GM21360 (cell line): ENCODE measurements around the gene ARRDC5.
"Not testable (repeated sequence)": the region's sequence is repeated elsewhere in the genome, so short reads cannot be mapped to it uniquely, and the experiment has no call there.

Experiments used
- ATAC-seq: cut with Tn5 transposase; IDR thresholded peaks from one replicate; pipeline ENCODE4 v1.9.1; 2021; ENCODE audit warnings: mild to moderate bottlenecking, moderate library complexity; ENCODE audit not compliant: unreplicated experiment

ARRDC5 gene

DNA sequence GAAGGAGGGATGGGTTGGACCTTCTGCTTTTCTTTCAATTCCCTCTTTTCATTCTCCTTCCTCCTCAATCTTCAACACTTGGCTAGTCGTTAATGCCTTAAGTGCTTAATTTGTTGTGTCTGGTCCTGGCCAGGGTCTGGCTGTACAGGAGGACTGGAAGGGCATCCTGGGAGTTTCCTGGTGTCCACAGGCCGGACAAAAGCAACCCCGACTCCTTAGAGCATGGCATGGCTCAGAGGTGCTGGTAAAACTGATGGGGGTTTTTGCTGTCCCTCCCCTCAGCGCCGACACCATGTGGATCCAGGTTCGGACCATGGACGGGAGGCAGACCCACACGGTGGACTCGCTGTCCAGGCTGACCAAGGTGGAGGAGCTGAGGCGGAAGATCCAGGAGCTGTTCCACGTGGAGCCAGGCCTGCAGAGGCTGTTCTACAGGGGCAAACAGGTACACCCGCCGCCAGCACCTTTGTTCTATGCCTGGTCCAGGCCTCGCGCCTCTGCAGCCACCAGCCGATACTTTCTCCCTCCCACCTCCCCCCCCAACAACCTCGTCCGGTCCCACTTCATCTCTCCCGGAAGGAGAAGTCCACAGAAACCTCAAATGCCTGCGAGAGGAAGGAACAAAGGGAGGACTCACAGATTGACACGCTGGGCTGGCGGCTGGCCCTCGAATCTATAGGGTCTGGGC, 8.0 kb upstream of the ARRDC5 start:
- ATAC-seq: no peak

GRCh38 chr19:4909897-4910593, 7.3 kb upstream of the ARRDC5 start:
- peak; percentile 71 for ATAC-seq

GRCh38 chr19:4909156-4909896, 6.6 kb upstream of the ARRDC5 start, which contains the start of gene UHRF1:
TSS of gene UHRF1 (plus strand) at chr19:4909501. CDS start at chr19:4910886, 1,385 bp downstream.
- no peak for ATAC-seq

DNA sequence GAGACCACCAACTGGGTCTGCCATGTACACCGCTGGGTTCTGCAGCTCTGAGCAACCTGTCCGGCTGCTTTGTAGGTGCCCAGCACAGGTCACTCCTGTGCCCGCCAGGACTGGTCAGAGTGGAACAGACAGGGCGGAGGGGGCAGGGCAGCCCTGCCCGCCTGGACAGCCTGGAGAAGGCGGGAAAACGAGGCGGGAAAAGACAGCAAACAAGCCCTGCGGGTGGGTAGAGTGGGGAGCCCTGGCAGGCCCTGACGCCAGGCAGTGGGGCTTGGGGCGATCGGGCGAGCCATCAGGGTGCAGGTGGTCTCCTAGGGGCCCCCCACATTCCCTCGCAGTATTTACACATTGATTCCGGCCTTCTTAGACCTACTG, 6.1 kb upstream of the ARRDC5 start:
- no peak for ATAC-seq

GRCh38 chr19:4908360-4908759, 5.7 kb upstream of the ARRDC5 start:
- ATAC-seq: no peak

- no peak for ATAC-seq
Observed at GRCh38 chr19:4906963-4907362, 4.3 kb upstream of the ARRDC5 start.

- ATAC-seq: no peak
Observed at GRCh38 chr19:4904481-4904880, 1.8 kb upstream of the ARRDC5 start.

- not testable (repeated sequence) for ATAC-seq
Observed at GRCh38 chr19:4900879-4901278, 1.8 kb downstream of the ARRDC5 start.

DNA sequence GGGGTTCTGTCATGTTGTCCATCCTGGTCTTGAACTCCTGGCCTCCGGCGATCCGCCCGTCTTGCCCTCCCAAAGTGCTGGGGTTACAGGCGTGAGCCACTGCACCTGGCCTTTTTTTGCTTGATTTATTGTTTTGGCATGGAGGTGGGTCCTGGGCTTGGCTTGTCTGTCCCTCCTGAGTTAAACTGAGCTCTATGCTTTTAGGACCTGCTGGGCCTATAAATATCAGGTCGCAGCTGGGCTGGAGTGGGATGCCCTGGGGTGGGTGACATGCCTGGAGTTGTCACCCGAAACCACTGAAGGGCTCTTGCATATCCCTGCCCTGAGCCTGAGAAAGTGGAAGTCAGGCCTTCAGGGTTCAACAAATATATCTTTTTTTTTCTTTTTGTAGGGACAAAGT, 5.5 kb downstream of the ARRDC5 start:
- ATAC-seq: no peak

GRCh38 chr19:4896372-4896771, 6.3 kb downstream of the ARRDC5 start:
- ATAC-seq: no peak

- ATAC-seq: not testable (repeated sequence)
Observed at GRCh38 chr19:4892962-4893361, 9.7 kb downstream of the ARRDC5 start.

DNA sequence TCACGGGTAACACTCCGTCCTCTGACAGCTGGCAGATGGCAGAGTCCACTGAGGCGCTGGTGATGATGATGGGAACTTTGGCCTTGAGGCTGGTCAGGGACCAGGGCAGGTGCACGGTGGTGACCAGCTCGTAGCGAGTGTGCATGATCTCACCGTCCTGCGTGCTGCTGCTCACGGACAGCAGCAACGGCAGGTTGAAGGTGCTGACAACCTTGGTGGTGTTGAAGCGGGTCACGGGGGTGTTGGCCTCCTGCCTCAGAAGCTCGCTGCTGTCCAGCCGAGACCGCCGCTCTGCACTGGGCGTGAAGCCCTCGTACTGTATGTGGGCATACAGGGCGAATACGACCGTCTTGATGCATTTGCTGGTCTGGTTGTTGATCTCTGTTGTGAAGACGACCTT, 11.6 kb downstream of the ARRDC5 start:
- no peak for ATAC-seq

- ATAC-seq: no peak
Observed at GRCh38 chr19:4889034-4889815, 13.5 kb downstream of the ARRDC5 start.

- not testable (repeated sequence) for ATAC-seq
Observed at GRCh38 chr19:4887803-4888202, 14.9 kb downstream of the ARRDC5 start.

DNA sequence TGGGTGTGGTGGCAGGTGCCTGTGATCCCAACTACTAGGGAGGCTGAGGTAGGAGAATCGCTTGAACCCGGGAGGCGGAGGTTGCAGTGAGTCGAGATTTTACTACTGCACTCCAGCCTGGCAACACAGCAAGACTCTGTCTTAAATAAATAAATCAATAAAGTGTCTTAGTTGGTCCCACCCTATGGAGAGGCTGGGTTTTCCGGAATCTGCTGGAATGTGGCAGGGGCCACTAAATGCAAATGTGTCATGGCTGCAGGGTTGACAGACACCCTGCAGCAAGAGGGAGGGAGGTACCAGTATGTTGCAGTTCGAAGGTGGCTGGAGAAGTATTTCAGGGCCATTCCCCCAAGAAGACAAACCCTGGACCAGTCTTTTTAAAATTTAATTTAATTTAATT, 17.7 kb downstream of the ARRDC5 start:
- ATAC-seq: not testable (repeated sequence)

DNA sequence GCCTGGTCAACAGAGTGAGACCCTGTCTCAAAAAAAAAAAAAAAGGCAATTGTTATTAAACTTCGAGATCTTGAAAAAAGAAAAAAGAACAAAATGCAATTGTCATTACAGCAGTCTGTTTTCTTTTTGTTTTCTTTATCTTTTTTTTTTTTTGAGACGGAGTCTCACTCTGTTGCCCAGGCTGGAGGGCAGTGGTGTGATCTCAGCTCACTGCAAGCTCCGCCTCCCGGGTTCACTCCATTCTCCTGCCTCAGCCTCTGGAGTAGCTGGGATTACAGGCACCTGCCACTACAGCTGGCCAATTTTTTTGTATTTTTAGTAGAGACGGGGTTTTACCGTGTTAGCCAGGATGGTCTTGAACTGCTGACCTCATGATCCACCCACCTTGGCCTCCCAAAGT, 19.8 kb downstream of the ARRDC5 start:
- ATAC-seq: not testable (repeated sequence)

- ATAC-seq: no peak
Observed at GRCh38 chr19:4879041-4879440, 23.7 kb downstream of the ARRDC5 start.

- ATAC-seq: no peak
Observed at GRCh38 chr19:4878491-4878968, 24.2 kb downstream of the ARRDC5 start.

- ATAC-seq: no peak
Observed at GRCh38 chr19:4877753-4878490, 24.8 kb downstream of the ARRDC5 start.

- no peak for ATAC-seq
Observed at GRCh38 chr19:4873930-4874329, 28.8 kb downstream of the ARRDC5 start.
